Measurements from ENCODE around the gene MAPK8IP1.

The MAPK8IP1 gene

GRCh38 chr11:45907911-45908370 lies 22.5 kb downstream of the MAPK8IP1 start:
- no peak overlapping the region for H3K27ac ChIP-seq (ENCODE audit: insufficient read depth, low read length, poor library complexity, severe bottlenecking)
- peaks cover 35% of the 10 kb centered on the region for H3K36me3 ChIP-seq (ENCODE audit: control insufficient read depth, insufficient read depth, low read length)
- no peak overlapping the region for H3K4me3 ChIP-seq (ENCODE audit: insufficient read depth, low read depth, low read length, poor library complexity, severe bottlenecking)
- no peaks in the 10 kb centered on the region for H3K27me3 ChIP-seq (replicated peaks; ENCODE audit: control insufficient read depth, insufficient read depth, low read length, poor library complexity, severe bottlenecking)
- no peak for DNase-seq
- no peaks in the 10 kb centered on the region for H3K4me1 ChIP-seq (ENCODE audit: control insufficient read depth, insufficient read depth, low read length, poor library complexity, severe bottlenecking)
- no peaks in the 10 kb centered on the region for H3K9me3 ChIP-seq (ENCODE audit: control insufficient read depth, low read length)

GRCh38 chr11:45909594-45910475 lies 24.4 kb downstream of the MAPK8IP1 start:
- Histone ChIP-seq H3K27me3 (replicated peaks; ENCODE audit: control insufficient read depth, insufficient read depth, low read length, poor library complexity, severe bottlenecking) (no peaks in the 10 kb centered on the region), H3K9me3 (ENCODE audit: control insufficient read depth, low read length) (no peaks in the 10 kb centered on the region), H3K4me1 (ENCODE audit: control insufficient read depth, insufficient read depth, low read length, poor library complexity, severe bottlenecking) (no peaks in the 10 kb centered on the region), H3K27ac (ENCODE audit: insufficient read depth, low read length, poor library complexity, severe bottlenecking) (no peak overlapping the region), H3K4me3 (ENCODE audit: insufficient read depth, low read depth, low read length, poor library complexity, severe bottlenecking) (no peak overlapping the region), H3K36me3 (ENCODE audit: control insufficient read depth, insufficient read depth, low read length) (peaks cover 54% of the 10 kb centered on the region)
- no peak for DNase-seq

- Histone ChIP-seq H3K9me3 (ENCODE audit: control insufficient read depth, low read length) (no peaks in the 10 kb centered on the region), H3K4me1 (ENCODE audit: control insufficient read depth, insufficient read depth, low read length, poor library complexity, severe bottlenecking) (no peaks in the 10 kb centered on the region), H3K27me3 (replicated peaks; ENCODE audit: control insufficient read depth, insufficient read depth, low read length, poor library complexity, severe bottlenecking) (no peaks in the 10 kb centered on the region), H3K4me3 (ENCODE audit: insufficient read depth, low read depth, low read length, poor library complexity, severe bottlenecking) (no peak overlapping the region), H3K27ac (ENCODE audit: insufficient read depth, low read length, poor library complexity, severe bottlenecking) (no peak overlapping the region), H3K36me3 (ENCODE audit: control insufficient read depth, insufficient read depth, low read length) (peaks cover 62% of the 10 kb centered on the region)
- no peak for DNase-seq
These were observed 25.2 kb downstream of the MAPK8IP1 start for GRCh38 chr11:45910623-45911022.

DNA sequence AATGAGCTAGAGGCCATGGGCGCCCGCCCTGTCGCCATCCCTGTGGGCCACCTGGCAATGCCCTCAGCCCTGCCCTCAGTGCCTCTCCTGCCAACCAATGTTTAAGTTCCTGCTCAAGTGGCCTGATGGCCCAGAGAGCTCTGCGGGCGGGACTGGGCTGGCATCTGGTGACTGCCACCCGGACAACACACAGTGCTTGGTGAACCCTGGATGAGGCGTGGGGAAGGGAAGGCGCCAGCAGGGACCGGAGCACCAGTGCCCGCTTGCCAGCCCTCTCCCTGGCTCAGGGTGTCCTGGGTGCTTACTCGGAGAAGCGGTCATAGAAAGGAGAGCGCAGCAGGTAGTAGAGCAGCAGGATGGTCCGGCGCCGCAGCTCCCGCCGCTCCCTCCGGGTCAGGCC lies 28.1 kb downstream of the MAPK8IP1 start:
- peaks cover 17% of the 10 kb centered on the region for H3K4me1 ChIP-seq (ENCODE audit: control insufficient read depth, insufficient read depth, low read length, poor library complexity, severe bottlenecking)

GRCh38 chr11:45913942-45914635 lies 28.6 kb downstream of the MAPK8IP1 start:
- Histone ChIP-seq H3K36me3 (ENCODE audit: control insufficient read depth, insufficient read depth, low read length) (peaks cover 67% of the 10 kb centered on the region), H3K27ac (ENCODE audit: insufficient read depth, low read length, poor library complexity, severe bottlenecking) (no peak overlapping the region), H3K9me3 (ENCODE audit: control insufficient read depth, low read length) (no peaks in the 10 kb centered on the region), H3K27me3 (replicated peaks; ENCODE audit: control insufficient read depth, insufficient read depth, low read length, poor library complexity, severe bottlenecking) (no peaks in the 10 kb centered on the region), H3K4me3 (ENCODE audit: insufficient read depth, low read depth, low read length, poor library complexity, severe bottlenecking) (no peak overlapping the region), H3K4me1 (ENCODE audit: control insufficient read depth, insufficient read depth, low read length, poor library complexity, severe bottlenecking) (peaks cover 23% of the 10 kb centered on the region)
- no peak for DNase-seq

More for the DNA sequence above, 28.1 kb downstream of the MAPK8IP1 start:
- Histone ChIP-seq H3K27ac (ENCODE audit: insufficient read depth, low read length, poor library complexity, severe bottlenecking) (no peak overlapping the region), H3K9me3 (ENCODE audit: control insufficient read depth, low read length) (no peaks in the 10 kb centered on the region), H3K27me3 (replicated peaks; ENCODE audit: control insufficient read depth, insufficient read depth, low read length, poor library complexity, severe bottlenecking) (no peaks in the 10 kb centered on the region), H3K4me3 (ENCODE audit: insufficient read depth, low read depth, low read length, poor library complexity, severe bottlenecking) (no peak overlapping the region), H3K36me3 (ENCODE audit: control insufficient read depth, insufficient read depth, low read length) (peaks cover 68% of the 10 kb centered on the region)
- DNase-seq = no peak

- Histone ChIP-seq H3K4me3 (ENCODE audit: insufficient read depth, low read depth, low read length, poor library complexity, severe bottlenecking) (no peak overlapping the region), H3K9me3 (ENCODE audit: control insufficient read depth, low read length) (no peaks in the 10 kb centered on the region), H3K4me1 (ENCODE audit: control insufficient read depth, insufficient read depth, low read length, poor library complexity, severe bottlenecking) (peaks cover 34% of the 10 kb centered on the region), H3K27ac (ENCODE audit: insufficient read depth, low read length, poor library complexity, severe bottlenecking) (no peak overlapping the region), H3K27me3 (replicated peaks; ENCODE audit: control insufficient read depth, insufficient read depth, low read length, poor library complexity, severe bottlenecking) (no peaks in the 10 kb centered on the region), H3K36me3 (ENCODE audit: control insufficient read depth, insufficient read depth, low read length) (peaks cover 53% of the 10 kb centered on the region)
- DNase-seq = no peak
These were observed 30.0 kb downstream of the MAPK8IP1 start for GRCh38 chr11:45915446-45915845.

GRCh38 chr11:45917286-45917622 lies 31.8 kb downstream of the MAPK8IP1 start:
- Histone ChIP-seq H3K36me3 (ENCODE audit: control insufficient read depth, insufficient read depth, low read length) (peaks cover 35% of the 10 kb centered on the region), H3K27ac (ENCODE audit: insufficient read depth, low read length, poor library complexity, severe bottlenecking) (peak overlapping the region; percentile 89), H3K9me3 (ENCODE audit: control insufficient read depth, low read length) (no peaks in the 10 kb centered on the region), H3K4me1 (ENCODE audit: control insufficient read depth, insufficient read depth, low read length, poor library complexity, severe bottlenecking) (peaks cover 40% of the 10 kb centered on the region), H3K27me3 (replicated peaks; ENCODE audit: control insufficient read depth, insufficient read depth, low read length, poor library complexity, severe bottlenecking) (no peaks in the 10 kb centered on the region), H3K4me3 (ENCODE audit: insufficient read depth, low read depth, low read length, poor library complexity, severe bottlenecking) (peak overlapping the region; percentile 75)
- no peak for DNase-seq

- no peaks in the 10 kb centered on the region for H3K9me3 ChIP-seq (ENCODE audit: control insufficient read depth, low read length)
- peak within 1 kb of the TSS; percentile 75 for H3K4me3 ChIP-seq (ENCODE audit: insufficient read depth, low read depth, low read length, poor library complexity, severe bottlenecking)
- peaks cover 35% of the 10 kb centered on the region for H3K36me3 ChIP-seq (ENCODE audit: control insufficient read depth, insufficient read depth, low read length)
- H3K4me1 ChIP-seq (ENCODE audit: control insufficient read depth, insufficient read depth, low read length, poor library complexity, severe bottlenecking) = peaks cover 43% of the 10 kb centered on the region
- H3K27ac ChIP-seq (ENCODE audit: insufficient read depth, low read length, poor library complexity, severe bottlenecking) = peak within 1 kb of the TSS; percentile 89
- H3K27me3 ChIP-seq (replicated peaks; ENCODE audit: control insufficient read depth, insufficient read depth, low read length, poor library complexity, severe bottlenecking) = no peaks in the 10 kb centered on the region
- DNase-seq = peak; percentile 94 to 95 (median 95)
These were observed 32.3 kb downstream of the MAPK8IP1 start, which contains the start of gene PEX16 for GRCh38 chr11:45917623-45918330. PEX16 (minus strand) TSS chr11:45917877; CDS start chr11:45917811, 66 bp downstream.

GRCh38 chr11:45918331-45918941 lies 33.0 kb downstream of the MAPK8IP1 start:
- Histone ChIP-seq H3K27ac (ENCODE audit: insufficient read depth, low read length, poor library complexity, severe bottlenecking) (peak overlapping the region; percentile 89), H3K36me3 (ENCODE audit: control insufficient read depth, insufficient read depth, low read length) (peaks cover 28% of the 10 kb centered on the region), H3K4me1 (ENCODE audit: control insufficient read depth, insufficient read depth, low read length, poor library complexity, severe bottlenecking) (peaks cover 43% of the 10 kb centered on the region), H3K4me3 (ENCODE audit: insufficient read depth, low read depth, low read length, poor library complexity, severe bottlenecking) (peak overlapping the region; percentile 75), H3K27me3 (replicated peaks; ENCODE audit: control insufficient read depth, insufficient read depth, low read length, poor library complexity, severe bottlenecking) (no peaks in the 10 kb centered on the region), H3K9me3 (ENCODE audit: control insufficient read depth, low read length) (no peaks in the 10 kb centered on the region)
- DNase-seq = peak; percentile 40 to 63 (median 44)
